Retina (tissue), 1 donor: ENCODE data around the gene ZNF275.
"Not testable (repeated sequence)": the region's sequence is repeated elsewhere in the genome, so short reads cannot be mapped to it uniquely, and the experiment has no call there.

ENCODE experiments used
- DNase-seq: peaks from one replicate; pipeline ENCODE4 v3.0.0-alpha.2; 2016

The ZNF275 gene

DNA sequence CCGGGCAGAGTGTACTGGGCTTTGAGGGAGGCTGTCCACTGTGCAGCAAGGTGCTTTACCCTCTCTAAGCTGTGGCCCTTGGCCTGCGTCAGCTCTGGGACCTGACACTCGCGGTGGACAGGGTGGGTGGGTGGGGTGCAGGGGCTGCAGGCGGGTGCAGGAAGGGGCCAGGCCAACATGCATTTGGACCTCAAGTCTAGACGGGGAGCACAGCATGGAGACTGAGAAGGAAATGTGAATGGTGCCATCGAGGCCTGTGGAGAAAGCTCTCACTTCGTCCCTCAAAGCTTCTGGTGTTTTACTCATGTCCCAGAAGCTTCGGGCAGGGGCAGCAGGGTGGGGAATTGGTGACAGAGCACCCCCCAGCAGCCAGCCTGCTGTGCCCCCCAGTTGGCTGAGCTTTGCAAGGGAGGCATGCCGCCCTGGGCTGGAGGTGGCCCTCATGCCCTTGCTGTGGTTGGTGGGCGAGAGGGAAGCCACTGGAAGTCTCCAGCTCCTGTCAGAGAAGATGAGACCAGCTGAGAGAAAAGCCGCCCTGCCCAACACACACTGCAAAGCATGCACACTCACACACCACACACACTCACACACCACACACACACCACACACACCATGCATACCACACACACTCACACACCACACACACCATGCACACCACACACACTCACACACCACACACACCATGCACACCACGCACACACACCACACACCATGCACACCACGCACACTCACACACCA is 54.9 kb downstream of the ZNF275 start:
- no peak for DNase-seq

- not testable (repeated sequence) for DNase-seq
Observed at GRCh38 chrX:153389460-153389768, 55.5 kb downstream of the ZNF275 start.

GRCh38 chrX:153392642-153393321 is 58.8 kb downstream of the ZNF275 start:
- no peak for DNase-seq

DNA sequence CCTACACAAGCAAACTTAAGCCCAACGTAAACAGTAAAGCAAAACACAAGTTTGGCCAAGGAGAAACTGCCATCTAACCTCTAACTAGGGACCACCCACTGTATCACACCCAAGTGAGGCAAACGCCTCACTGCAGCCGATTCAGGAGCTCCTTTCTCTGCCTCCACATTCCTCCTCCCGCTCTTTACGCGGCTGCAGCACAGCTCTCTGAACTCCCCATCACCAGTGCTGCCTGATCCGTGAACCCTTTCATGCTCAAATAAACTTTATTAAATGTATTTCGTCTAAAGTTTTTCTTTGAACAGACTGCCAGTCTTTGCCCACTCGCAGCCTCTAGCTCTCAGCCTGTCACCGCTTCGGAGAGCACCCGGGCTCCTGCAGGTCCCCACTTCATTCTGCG is 60.7 kb downstream of the ZNF275 start:
- DNase-seq: no peak

- no peak for DNase-seq
Observed at GRCh38 chrX:153395613-153396319, 61.8 kb downstream of the ZNF275 start.

DNA sequence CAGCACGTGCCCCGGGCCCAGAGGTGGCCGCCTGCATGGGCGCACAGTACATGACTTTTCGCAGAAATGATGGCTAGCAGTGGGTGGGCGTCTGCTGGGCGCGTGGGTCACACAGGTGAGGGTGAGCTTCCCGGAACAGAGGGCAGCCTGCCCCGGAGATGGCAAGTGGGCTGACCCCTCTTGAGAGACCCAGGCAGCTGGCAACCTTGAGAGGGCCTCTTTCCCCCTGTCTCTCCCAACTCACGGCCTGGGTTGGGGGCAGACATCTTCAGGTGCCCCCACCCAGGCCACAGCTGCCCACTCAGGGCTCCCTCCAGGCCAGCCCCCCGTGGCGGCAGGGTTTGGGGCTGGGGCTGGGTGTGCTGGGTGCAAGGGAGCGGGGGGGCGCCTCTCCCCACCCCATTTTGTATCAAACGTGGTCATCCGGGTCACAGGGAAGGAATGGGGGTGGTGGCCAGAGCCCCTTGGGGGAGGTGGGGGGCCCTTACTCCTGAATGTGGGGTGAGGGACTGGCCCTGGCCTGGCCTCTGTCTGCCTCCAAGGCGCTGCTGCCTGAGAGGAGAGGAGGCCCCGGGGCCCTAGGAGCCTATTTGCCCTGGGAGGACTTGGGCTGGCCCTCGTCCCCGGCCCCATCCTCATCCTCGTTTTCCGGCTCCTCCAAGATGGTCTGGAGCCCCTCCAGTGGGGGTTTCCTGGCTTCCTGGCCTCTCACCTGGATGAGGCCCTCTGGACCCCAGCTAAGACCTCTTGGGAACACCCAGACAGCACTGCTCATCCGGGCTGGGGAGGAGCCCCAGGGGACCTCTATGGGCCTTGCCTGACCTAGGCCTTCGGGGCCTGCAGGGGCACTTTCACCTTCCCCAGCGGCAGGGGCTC is 62.6 kb downstream of the ZNF275 start:
- no peak for DNase-seq

DNA sequence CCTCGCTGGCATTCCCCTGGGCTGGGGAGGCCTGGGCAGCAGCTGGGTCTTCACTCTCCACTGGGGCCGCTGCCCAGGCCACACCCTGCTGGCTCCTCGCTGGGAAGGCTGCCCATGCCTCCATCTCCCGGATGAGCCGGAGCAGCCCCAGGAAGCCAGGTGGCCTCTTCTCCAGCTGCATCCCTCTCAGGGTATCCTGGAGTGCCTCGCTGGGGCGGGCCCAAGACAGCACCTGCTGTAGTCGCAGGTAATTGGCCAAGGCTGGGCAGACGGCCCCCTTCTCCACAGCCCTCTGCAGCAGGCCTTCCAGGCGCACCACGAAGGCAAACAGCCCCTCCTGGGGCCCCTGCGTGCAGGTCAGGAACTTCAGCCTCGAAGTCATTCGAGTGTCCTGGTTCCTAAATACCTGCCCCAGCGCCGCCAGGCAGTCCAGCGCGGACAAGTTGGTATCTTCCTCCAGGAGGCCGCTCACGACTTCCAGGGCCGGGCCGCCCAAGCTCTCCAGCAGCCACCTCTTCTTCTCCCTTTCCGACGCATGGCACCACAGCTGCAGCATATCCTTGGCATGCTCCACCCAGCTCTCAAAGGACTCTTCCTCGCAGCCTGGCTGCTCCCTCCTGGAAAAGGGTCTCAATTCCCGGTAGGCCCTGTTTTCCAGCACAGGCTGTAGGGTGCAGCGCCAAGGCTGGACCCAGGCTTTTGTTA is 63.5 kb downstream of the ZNF275 start:
- DNase-seq: no peak

GRCh38 chrX:153398275-153398960 is 64.5 kb downstream of the ZNF275 start:
- no peak for DNase-seq

DNA sequence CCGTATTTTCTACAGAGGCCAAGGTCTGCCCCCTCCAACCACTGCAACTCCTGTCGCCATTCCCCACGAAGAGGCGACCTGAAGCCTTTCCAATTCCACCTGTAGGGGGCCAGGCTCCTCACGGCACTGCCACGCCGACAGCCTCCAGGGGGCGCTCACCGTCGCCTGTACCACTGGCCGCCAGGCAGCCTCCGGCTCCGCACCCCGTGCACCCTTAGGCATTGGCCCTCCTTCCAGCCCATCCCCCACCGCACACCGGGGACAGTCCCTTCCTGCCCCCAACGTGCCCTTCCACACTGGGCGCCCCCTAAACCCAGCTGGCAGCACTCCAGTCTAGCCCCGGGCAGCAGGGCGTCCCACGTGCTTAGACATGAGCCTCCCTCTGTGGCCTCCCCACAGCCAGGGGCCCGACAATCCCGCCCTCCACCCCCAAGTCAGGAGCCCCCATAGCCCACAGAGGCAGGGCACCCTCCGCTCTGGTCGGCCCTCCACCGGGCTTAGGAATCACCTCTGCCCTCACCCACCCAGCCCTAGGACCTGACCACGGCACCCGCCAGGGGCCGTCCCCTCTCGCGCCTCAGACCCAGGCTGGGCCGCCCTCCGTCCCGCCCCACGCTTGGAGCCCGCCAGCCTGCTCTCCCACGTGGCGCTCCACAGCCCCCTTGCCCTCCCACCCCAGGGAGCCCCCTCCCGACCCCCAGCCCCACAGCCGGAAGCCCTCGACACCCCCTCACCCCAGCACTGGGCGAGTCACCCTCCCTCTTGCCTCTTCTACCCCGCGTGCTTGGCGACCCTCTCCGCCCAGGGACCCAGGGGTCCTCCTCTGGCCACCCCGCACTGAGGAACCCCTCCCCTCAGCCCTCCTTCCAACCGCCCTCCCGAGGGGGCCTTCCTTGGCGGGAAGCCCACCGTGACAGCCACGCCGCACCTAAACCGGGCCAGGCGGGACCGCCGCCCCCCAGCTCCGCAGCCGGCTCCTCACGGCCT is 66.5 kb downstream of the ZNF275 start:
- DNase-seq: no peak

- no peak for DNase-seq
Observed at GRCh38 chrX:153401133-153401764, 67.3 kb downstream of the ZNF275 start, which contains the start of gene PNMA6E. Gene PNMA6E (minus strand): TSS chrX:153401350. CDS start chrX:153398849, 2,501 bp downstream.
